ENCODE data around the gene ARSG. TPM values are rescaled to one million over a fixed set of nuclear protein-coding genes. Genes with fewer than 3 reads are reported as not detected.
A peak's percentile ranks its signal among the peaks of the same experiment; 100 is the strongest.

Gene ARSG
- total RNA-seq, 4 donors from 2014 or later: 6.1 to 8.9 (median 7.0) TPM

DNA sequence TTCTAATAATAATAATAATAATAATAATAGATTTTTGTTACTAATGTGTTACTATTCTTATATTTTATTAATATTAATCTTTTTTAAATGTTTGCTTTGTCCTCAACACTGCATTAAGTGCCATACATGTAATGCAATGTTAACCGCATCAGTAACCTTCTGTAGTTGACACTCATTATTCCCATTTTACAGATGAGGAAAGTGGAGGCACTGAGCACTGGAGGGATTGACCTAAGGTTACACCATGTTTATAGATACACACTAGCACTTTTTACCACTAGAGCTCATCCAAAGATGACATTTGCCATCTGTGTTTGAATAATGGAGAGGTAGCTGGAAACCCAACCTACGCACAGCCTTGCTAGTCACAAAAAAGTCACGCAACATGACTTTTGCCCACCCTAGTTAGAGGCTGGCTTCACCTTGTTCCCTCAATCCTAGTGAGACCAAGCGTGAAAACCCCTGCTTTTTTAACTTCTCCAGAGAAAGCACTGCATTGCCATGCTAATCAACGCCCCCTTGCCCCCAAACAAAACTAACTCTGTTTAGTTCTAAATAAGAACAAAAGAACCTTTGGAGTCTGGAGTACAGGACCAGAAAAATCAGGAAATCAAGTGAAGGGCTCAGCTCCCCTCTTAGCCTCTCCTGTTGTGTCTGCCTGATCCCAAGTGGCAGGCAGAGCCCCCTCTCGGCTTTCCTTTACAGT, 2.3 kb downstream of the ARSG start:
- Histone ChIP-seq H3K4me1 (peaks cover 29 to 86% (median 37%) of the 10 kb centered on the region in 3 donors), H3K27me3 (peaks cover 0 to 26% (median 0%) of the 10 kb centered on the region in 4 donors), H3K36me3 (no peaks in the 10 kb centered on the region), H3K4me3 (no peak overlapping the region), H3K9me3 (no peaks in the 10 kb centered on the region), H3K27ac (peak overlapping the region in 1 of 4 donors; percentile 93)
- intact Hi-C loops (cut with DNase I): loop anchor here (2.0 kb wide), 1 partner anchor 51 kb away; no protein-coding TSS in a partner anchor
- 93 to 97% methylated on average over 6 of the region's 6 CpGs for WGBS, 2 donors
- no peak for DNase-seq
- no peak for TF ChIP-seq POLR2A (IDR thresholded peaks at IDR 0.05)
- TF ChIP-seq, protein P1, sequence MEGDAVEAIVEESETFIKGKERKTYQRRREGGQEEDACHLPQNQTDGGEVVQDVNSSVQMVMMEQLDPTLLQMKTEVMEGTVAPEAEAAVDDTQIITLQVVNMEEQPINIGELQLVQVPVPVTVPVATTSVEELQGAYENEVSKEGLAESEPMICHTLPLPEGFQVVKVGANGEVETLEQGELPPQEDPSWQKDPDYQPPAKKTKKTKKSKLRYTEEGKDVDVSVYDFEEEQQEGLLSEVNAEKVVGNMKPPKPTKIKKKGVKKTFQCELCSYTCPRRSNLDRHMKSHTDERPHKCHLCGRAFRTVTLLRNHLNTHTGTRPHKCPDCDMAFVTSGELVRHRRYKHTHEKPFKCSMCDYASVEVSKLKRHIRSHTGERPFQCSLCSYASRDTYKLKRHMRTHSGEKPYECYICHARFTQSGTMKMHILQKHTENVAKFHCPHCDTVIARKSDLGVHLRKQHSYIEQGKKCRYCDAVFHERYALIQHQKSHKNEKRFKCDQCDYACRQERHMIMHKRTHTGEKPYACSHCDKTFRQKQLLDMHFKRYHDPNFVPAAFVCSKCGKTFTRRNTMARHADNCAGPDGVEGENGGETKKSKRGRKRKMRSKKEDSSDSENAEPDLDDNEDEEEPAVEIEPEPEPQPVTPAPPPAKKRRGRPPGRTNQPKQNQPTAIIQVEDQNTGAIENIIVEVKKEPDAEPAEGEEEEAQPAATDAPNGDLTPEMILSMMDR (IDR thresholded peaks at IDR 0.05): no peak

- no peak overlapping the region for H3K27ac ChIP-seq
- peaks cover 24 to 81% (median 34%) of the 10 kb centered on the region in 3 donors for H3K4me1 ChIP-seq
- H3K36me3 ChIP-seq: no peaks in the 10 kb centered on the region
- no peaks in the 10 kb centered on the region for H3K9me3 ChIP-seq
- intact Hi-C loops (cut with DNase I): loop anchor here (2.0 kb wide), 1 partner anchor 51 kb away; no protein-coding TSS in a partner anchor
- WGBS, 2 donors: 54 to 71% methylated on average over 2 to 3 of the region's 3 CpGs
- H3K27me3 ChIP-seq: peaks cover 0 to 26% (median 0%) of the 10 kb centered on the region in 4 donors
- TF ChIP-seq, protein P1 (IDR thresholded peaks at IDR 0.05): no peak
- no peak for TF ChIP-seq POLR2A (IDR thresholded peaks at IDR 0.05)
- H3K4me3 ChIP-seq: no peak overlapping the region
- DNase-seq: no peak
Observed at GRCh38 chr17:68294196-68294555, 2.9 kb downstream of the ARSG start.

- WGBS, 2 donors: 85% methylated on average over 4 of the region's 4 CpGs
- no peak overlapping the region for H3K4me3 ChIP-seq
- H3K4me1 ChIP-seq: peaks cover 19 to 76% (median 32%) of the 10 kb centered on the region in 3 donors
- TF ChIP-seq POLR2A (IDR thresholded peaks at IDR 0.05): no peak
- TF ChIP-seq, protein P1 (IDR thresholded peaks at IDR 0.05): no peak
- peaks cover 0 to 26% (median 0%) of the 10 kb centered on the region in 4 donors for H3K27me3 ChIP-seq
- intact Hi-C loops (cut with DNase I): loop anchor here (2.0 kb wide), 1 partner anchor 50 kb away; no protein-coding TSS in a partner anchor
- H3K27ac ChIP-seq: no peak overlapping the region
- DNase-seq: no peak
- H3K36me3 ChIP-seq: no peaks in the 10 kb centered on the region
- no peaks in the 10 kb centered on the region for H3K9me3 ChIP-seq
Observed at GRCh38 chr17:68294617-68295016, 3.3 kb downstream of the ARSG start.

DNA sequence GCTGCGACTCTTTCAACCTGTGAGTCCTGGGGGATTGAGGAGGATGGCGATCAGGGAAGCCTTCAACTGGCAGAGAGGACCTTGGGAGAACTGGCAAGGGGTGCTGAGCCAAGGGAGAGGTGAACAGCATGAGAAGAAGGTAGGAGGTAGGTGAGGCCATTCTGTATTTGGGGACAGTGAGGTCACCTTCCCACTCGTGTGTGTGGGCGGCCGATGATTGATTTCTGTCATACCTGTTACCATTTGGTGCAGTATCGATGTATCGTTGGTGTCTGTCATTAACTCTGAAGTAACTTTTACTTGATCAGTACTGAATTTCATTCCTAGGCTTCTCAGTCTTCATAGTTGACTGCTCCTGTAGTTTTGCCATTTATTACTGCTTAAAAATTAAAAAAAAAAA, 3.8 kb downstream of the ARSG start:
- Histone ChIP-seq H3K27me3 (peaks cover 0 to 26% (median 0%) of the 10 kb centered on the region in 4 donors), H3K36me3 (no peaks in the 10 kb centered on the region), H3K9me3 (no peaks in the 10 kb centered on the region), H3K4me3 (no peak overlapping the region), H3K27ac (no peak overlapping the region), H3K4me1 (peaks cover 16 to 72% (median 28%) of the 10 kb centered on the region in 3 donors)
- intact Hi-C loops (cut with DNase I): loop anchor here (2.0 kb wide), 1 partner anchor 50 kb away; no protein-coding TSS in a partner anchor
- DNase-seq: no peak
- 76 to 83% methylated on average over 6 to 7 of the region's 7 CpGs for WGBS, 2 donors
- TF ChIP-seq, protein P1 (IDR thresholded peaks at IDR 0.05): no peak
- TF ChIP-seq POLR2A (IDR thresholded peaks at IDR 0.05): no peak
